ENCODE measurements around the gene APAF1.
"Not testable (repeated sequence)": the region's sequence is repeated elsewhere in the genome, so short reads cannot be mapped to it uniquely, and the experiment has no call there.

Gene APAF1

GRCh38 chr12:98754095-98754494, 109.0 kb downstream of the APAF1 start:
- Histone ChIP-seq H2AFZ (ENCODE audit: low read depth) (no peak overlapping the region), H3K36me3 (ENCODE audit: insufficient read depth) (no peaks in the 10 kb centered on the region), H3K4me2 (no peak overlapping the region), H3K79me2 (ENCODE audit: insufficient read depth, low read depth) (no peaks in the 10 kb centered on the region), H3K4me1 (ENCODE audit: low read depth, poor library complexity, severe bottlenecking) (no peaks in the 10 kb centered on the region), H3K4me3 (IDR thresholded peaks at IDR 0.05; ENCODE audit: insufficient read depth, low read depth, low read length) (no peak overlapping the region), H3K27me3 (ENCODE audit: insufficient read depth, low read depth) (no peaks in the 10 kb centered on the region), H3K9ac (no peak overlapping the region), H4K20me1 (ENCODE audit: insufficient read depth) (no peaks in the 10 kb centered on the region), H3K27ac (no peak overlapping the region)
- no peak for TF ChIP-seq CTCF (conservative IDR thresholded peaks at IDR 0.05; ENCODE audit: low read depth, low read length)

GRCh38 chr12:98755855-98756254, 110.8 kb downstream of the APAF1 start:
- not testable (repeated sequence) for H3K9ac ChIP-seq; H3K27ac ChIP-seq; H3K36me3 ChIP-seq (ENCODE audit: insufficient read depth)

GRCh38 chr12:98757455-98757854, 112.4 kb downstream of the APAF1 start:
- H3K27me3 ChIP-seq (ENCODE audit: insufficient read depth, low read depth) = no peaks in the 10 kb centered on the region
- TF ChIP-seq CTCF (conservative IDR thresholded peaks at IDR 0.05; ENCODE audit: low read depth, low read length) = no peak

More at GRCh38 chr12:98755855-98756254, 110.8 kb downstream of the APAF1 start:
- not testable (repeated sequence) for H3K4me1 ChIP-seq (ENCODE audit: low read depth, poor library complexity, severe bottlenecking); H3K27me3 ChIP-seq (ENCODE audit: insufficient read depth, low read depth); H3K4me3 ChIP-seq (IDR thresholded peaks at IDR 0.05; ENCODE audit: insufficient read depth, low read depth, low read length); H2AFZ ChIP-seq (ENCODE audit: low read depth); H3K4me2 ChIP-seq; H3K79me2 ChIP-seq (ENCODE audit: insufficient read depth, low read depth); H4K20me1 ChIP-seq (ENCODE audit: insufficient read depth)

GRCh38 chr12:98758331-98758730, 113.2 kb downstream of the APAF1 start:
- no peaks in the 10 kb centered on the region for H3K27me3 ChIP-seq (ENCODE audit: insufficient read depth, low read depth)
- H3K4me2 ChIP-seq = no peak overlapping the region
- H3K36me3 ChIP-seq (ENCODE audit: insufficient read depth) = no peaks in the 10 kb centered on the region
- no peak overlapping the region for H3K4me3 ChIP-seq (IDR thresholded peaks at IDR 0.05; ENCODE audit: insufficient read depth, low read depth, low read length)
- H3K79me2 ChIP-seq (ENCODE audit: insufficient read depth, low read depth) = no peaks in the 10 kb centered on the region
- no peaks in the 10 kb centered on the region for H4K20me1 ChIP-seq (ENCODE audit: insufficient read depth)
- H3K9ac ChIP-seq = no peak overlapping the region
- no peak overlapping the region for H3K27ac ChIP-seq
- TF ChIP-seq CTCF (conservative IDR thresholded peaks at IDR 0.05; ENCODE audit: low read depth, low read length) = no peak
- H2AFZ ChIP-seq (ENCODE audit: low read depth) = no peak overlapping the region
- H3K4me1 ChIP-seq (ENCODE audit: low read depth, poor library complexity, severe bottlenecking) = no peaks in the 10 kb centered on the region

More at GRCh38 chr12:98757455-98757854, 112.4 kb downstream of the APAF1 start:
- Histone ChIP-seq H3K9ac (no peak overlapping the region), H3K4me2 (no peak overlapping the region), H3K4me3 (IDR thresholded peaks at IDR 0.05; ENCODE audit: insufficient read depth, low read depth, low read length) (no peak overlapping the region), H2AFZ (ENCODE audit: low read depth) (no peak overlapping the region), H3K79me2 (ENCODE audit: insufficient read depth, low read depth) (no peaks in the 10 kb centered on the region), H3K36me3 (ENCODE audit: insufficient read depth) (no peaks in the 10 kb centered on the region), H3K27ac (no peak overlapping the region), H3K4me1 (ENCODE audit: low read depth, poor library complexity, severe bottlenecking) (no peaks in the 10 kb centered on the region), H4K20me1 (ENCODE audit: insufficient read depth) (no peaks in the 10 kb centered on the region)

GRCh38 chr12:98763656-98764055, 118.6 kb downstream of the APAF1 start:
- Histone ChIP-seq H3K9ac (no peak overlapping the region), H3K36me3 (ENCODE audit: insufficient read depth) (no peaks in the 10 kb centered on the region), H3K4me1 (ENCODE audit: low read depth, poor library complexity, severe bottlenecking) (no peaks in the 10 kb centered on the region), H4K20me1 (ENCODE audit: insufficient read depth) (no peaks in the 10 kb centered on the region), H3K27me3 (ENCODE audit: insufficient read depth, low read depth) (no peaks in the 10 kb centered on the region), H3K4me3 (IDR thresholded peaks at IDR 0.05; ENCODE audit: insufficient read depth, low read depth, low read length) (no peak overlapping the region), H2AFZ (ENCODE audit: low read depth) (no peak overlapping the region), H3K79me2 (ENCODE audit: insufficient read depth, low read depth) (no peaks in the 10 kb centered on the region), H3K4me2 (no peak overlapping the region), H3K27ac (no peak overlapping the region)
- TF ChIP-seq CTCF (conservative IDR thresholded peaks at IDR 0.05; ENCODE audit: low read depth, low read length) = no peak

Measured in KMS-11 (cell line).